Esophagus muscularis mucosa (tissue), 4 donors: ENCODE results near the gene ECI1.

Experiments
- CTCF ChIP-seq, 3 experiments: fragments of 200-600 bp in 2 of 3; fragments of 450-650 bp in 1 of 3; sonication (generic) in 2 of 3; IDR thresholded peaks; one replicate each; pipeline ENCODE4 v1.5.1; 2017 to 2019; ENCODE audit warnings: antibody characterized with exemption in 3 of 3, mild to moderate bottlenecking in 2 of 3, moderate library complexity in 1 of 3
- EP300 ChIP-seq: sonication (generic); formaldehyde crosslinking; IDR thresholded peaks from one replicate; pipeline ENCODE4 v1.6.1; 2017; ENCODE audit warnings: antibody characterized with exemption
- POLR2A ChIP-seq: fragments of 450-650 bp; IDR thresholded peaks from one replicate; pipeline ENCODE4 v1.6.1; 2017; ENCODE audit warnings: antibody characterized with exemption, moderate library complexity, mild to moderate bottlenecking, low read depth
- POLR2AphosphoS5 ChIP-seq, 2 donors: sonication (generic); formaldehyde crosslinking; IDR thresholded peaks; one replicate each; pipeline ENCODE4 v1.6.1; 2017; ENCODE audit warnings: antibody characterized with exemption in 2 of 2

- TF ChIP-seq POLR2AphosphoS5 (IDR thresholded peaks at IDR 0.05), result no peak
- no peak for TF ChIP-seq POLR2A
- no peak for TF ChIP-seq CTCF (IDR thresholded peaks at IDR 0.05)
- no peak for TF ChIP-seq EP300
Observed at GRCh38 chr16:2295056-2295798, 43.8 kb upstream of the ECI1 start.
